ENCODE data around the gene GTF2IRD1.

The GTF2IRD1 gene

GRCh38 chr7:74454021-74454924, 567 bp downstream of the GTF2IRD1 start:
- DNase-seq (ENCODE audit: insufficient read length, low spot score) (no peak), FAIRE-seq (no peak)
- no peak for TF ChIP-seq CTCF (IDR thresholded peaks at IDR 0.05; ENCODE audit: insufficient read depth, missing control alignments)

- TF ChIP-seq CTCF (IDR thresholded peaks at IDR 0.05; ENCODE audit: insufficient read depth, missing control alignments), result no peak
- no peak for DNase-seq (ENCODE audit: insufficient read length, low spot score)
- FAIRE-seq, result no peak
Observed at GRCh38 chr7:74454925-74455288, 1.2 kb downstream of the GTF2IRD1 start.

- no peak for TF ChIP-seq CTCF (IDR thresholded peaks at IDR 0.05; ENCODE audit: insufficient read depth, missing control alignments)
- FAIRE-seq (no peak), DNase-seq (ENCODE audit: insufficient read length, low spot score) (no peak)
Observed at GRCh38 chr7:74455291-74455804, 1.6 kb downstream of the GTF2IRD1 start.

GRCh38 chr7:74455928-74456327, 2.2 kb downstream of the GTF2IRD1 start:
- FAIRE-seq (no peak), DNase-seq (ENCODE audit: insufficient read length, low spot score) (no peak)
- TF ChIP-seq CTCF (IDR thresholded peaks at IDR 0.05; ENCODE audit: insufficient read depth, missing control alignments), result no peak

- DNase-seq (ENCODE audit: insufficient read length, low spot score), result no peak
- FAIRE-seq, result no peak
- TF ChIP-seq CTCF (IDR thresholded peaks at IDR 0.05; ENCODE audit: insufficient read depth, missing control alignments), result no peak
Observed at GRCh38 chr7:74457007-74457406, 3.3 kb downstream of the GTF2IRD1 start.

- DNase-seq (ENCODE audit: insufficient read length, low spot score) (no peak), FAIRE-seq (no peak)
- no peak for TF ChIP-seq CTCF (IDR thresholded peaks at IDR 0.05; ENCODE audit: insufficient read depth, missing control alignments)
Observed at GRCh38 chr7:74461970-74462706, 8.4 kb downstream of the GTF2IRD1 start.
